GM19023 (cell line): ENCODE data around the gene NRXN3.

Experiments used
- ATAC-seq: cut with Tn5 transposase; IDR thresholded peaks from one replicate; pipeline ENCODE4 v1.9.1; 2021; ENCODE audit warnings: mild to moderate bottlenecking, moderate library complexity; ENCODE audit not compliant: unreplicated experiment

The NRXN3 gene

GRCh38 chr14:78173346-78174035 is 3.3 kb downstream of the NRXN3 start:
- ATAC-seq = no peak

- no peak for ATAC-seq
Measured at GRCh38 chr14:78175412-78175811, 5.2 kb downstream of the NRXN3 start.

- ATAC-seq = no peak
Measured at GRCh38 chr14:78178071-78178470, 7.9 kb downstream of the NRXN3 start.

GRCh38 chr14:78178971-78179370 is 8.8 kb downstream of the NRXN3 start:
- no peak for ATAC-seq

GRCh38 chr14:78181270-78181669 is 11.1 kb downstream of the NRXN3 start:
- no peak for ATAC-seq

GRCh38 chr14:78182722-78183121 is 12.5 kb downstream of the NRXN3 start:
- ATAC-seq = no peak

GRCh38 chr14:78184157-78184556 is 14.0 kb downstream of the NRXN3 start:
- no peak for ATAC-seq

GRCh38 chr14:78186277-78186676 is 16.1 kb downstream of the NRXN3 start:
- no peak for ATAC-seq

- ATAC-seq = no peak
Measured at GRCh38 chr14:78188882-78189281, 18.7 kb downstream of the NRXN3 start.

- ATAC-seq = no peak
Measured at GRCh38 chr14:78195431-78195830, 25.3 kb downstream of the NRXN3 start.

- ATAC-seq = no peak
Measured at GRCh38 chr14:78196323-78196722, 26.1 kb downstream of the NRXN3 start.

- ATAC-seq = no peak
Measured at GRCh38 chr14:78197051-78197450, 26.9 kb downstream of the NRXN3 start.

GRCh38 chr14:78202163-78202562 is 32.0 kb downstream of the NRXN3 start:
- ATAC-seq = no peak

- ATAC-seq = no peak
Measured at GRCh38 chr14:78202976-78203375, 32.8 kb downstream of the NRXN3 start.

GRCh38 chr14:78207414-78207813 is 37.2 kb downstream of the NRXN3 start:
- no peak for ATAC-seq

- no peak for ATAC-seq
Measured at GRCh38 chr14:78220273-78220672, 50.1 kb downstream of the NRXN3 start.

- ATAC-seq = no peak
Measured at GRCh38 chr14:78222746-78223145, 52.6 kb downstream of the NRXN3 start.

GRCh38 chr14:78227248-78228077 is 57.3 kb downstream of the NRXN3 start:
- no peak for ATAC-seq

GRCh38 chr14:78228702-78229327 is 58.6 kb downstream of the NRXN3 start:
- no peak for ATAC-seq

- no peak for ATAC-seq
Measured at GRCh38 chr14:78232231-78233000, 62.2 kb downstream of the NRXN3 start.

GRCh38 chr14:78238141-78238540 is 68.0 kb downstream of the NRXN3 start:
- ATAC-seq = no peak
